ENCODE results near the gene AOPEP. TPM values are rescaled to one million over a fixed set of nuclear protein-coding genes. Genes with fewer than 3 reads are reported as not detected.

Gene AOPEP
- total and polyA plus RNA-seq, 2 donors (not counting 1 experiment from before 2014, with no cell fraction given): 66.1 to 94.1 TPM

DNA sequence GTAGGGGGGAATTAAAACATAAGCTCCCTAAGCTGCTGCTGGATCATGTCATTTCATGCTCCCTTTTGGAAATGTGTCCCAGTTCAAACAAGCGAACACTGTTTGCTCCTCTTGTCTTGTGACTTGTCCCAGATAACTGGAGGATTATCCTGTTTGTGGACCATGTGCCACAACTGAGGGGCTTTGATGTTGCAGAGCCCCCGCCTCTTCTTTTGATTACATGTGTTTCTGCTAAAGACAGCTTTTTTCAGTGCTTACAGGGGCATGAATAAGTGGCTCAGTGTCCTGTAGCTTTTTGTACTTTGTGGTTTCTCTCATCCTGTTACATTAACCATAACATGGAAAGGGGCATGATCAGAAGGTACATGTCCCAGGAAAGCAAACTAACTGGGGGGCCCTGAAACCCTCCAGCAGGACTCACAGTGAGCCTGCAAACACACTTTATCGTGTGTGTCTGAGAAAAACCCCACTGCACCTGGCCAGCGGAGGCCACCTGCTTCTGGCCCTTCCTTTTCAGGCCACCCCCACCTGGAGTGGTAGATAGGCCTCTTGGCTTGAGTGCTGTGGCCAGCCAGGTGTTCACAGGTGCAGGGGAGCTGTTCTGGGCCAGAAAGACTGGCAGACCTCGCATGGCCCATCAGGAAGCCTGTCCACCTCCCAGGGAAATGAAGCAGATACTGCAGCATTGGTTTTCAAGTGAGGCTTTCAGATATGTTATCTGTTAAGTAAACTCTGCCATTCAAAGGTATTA lies 305.4 kb downstream of the AOPEP start:
- no peak overlapping the region for H3K27ac ChIP-seq (ENCODE audit: insufficient read depth, low read length)

GRCh38 chr9:95032580-95033341 lies 306.3 kb downstream of the AOPEP start:
- no peak for DNase-seq (ENCODE audit: low read depth in 2 of 2)
- TF ChIP-seq, protein P1, sequence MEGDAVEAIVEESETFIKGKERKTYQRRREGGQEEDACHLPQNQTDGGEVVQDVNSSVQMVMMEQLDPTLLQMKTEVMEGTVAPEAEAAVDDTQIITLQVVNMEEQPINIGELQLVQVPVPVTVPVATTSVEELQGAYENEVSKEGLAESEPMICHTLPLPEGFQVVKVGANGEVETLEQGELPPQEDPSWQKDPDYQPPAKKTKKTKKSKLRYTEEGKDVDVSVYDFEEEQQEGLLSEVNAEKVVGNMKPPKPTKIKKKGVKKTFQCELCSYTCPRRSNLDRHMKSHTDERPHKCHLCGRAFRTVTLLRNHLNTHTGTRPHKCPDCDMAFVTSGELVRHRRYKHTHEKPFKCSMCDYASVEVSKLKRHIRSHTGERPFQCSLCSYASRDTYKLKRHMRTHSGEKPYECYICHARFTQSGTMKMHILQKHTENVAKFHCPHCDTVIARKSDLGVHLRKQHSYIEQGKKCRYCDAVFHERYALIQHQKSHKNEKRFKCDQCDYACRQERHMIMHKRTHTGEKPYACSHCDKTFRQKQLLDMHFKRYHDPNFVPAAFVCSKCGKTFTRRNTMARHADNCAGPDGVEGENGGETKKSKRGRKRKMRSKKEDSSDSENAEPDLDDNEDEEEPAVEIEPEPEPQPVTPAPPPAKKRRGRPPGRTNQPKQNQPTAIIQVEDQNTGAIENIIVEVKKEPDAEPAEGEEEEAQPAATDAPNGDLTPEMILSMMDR (conservative IDR thresholded peaks at IDR 0.05 in 1 of 2, IDR thresholded peaks at IDR 0.05 in 1 of 2; ENCODE audit: low read depth in 1 of 2, low read length in 2 of 2): no peak
- TF ChIP-seq EZH2 (IDR thresholded peaks at IDR 0.05; ENCODE audit: low read length, missing control alignments): no peak
- H3K9ac ChIP-seq (ENCODE audit: insufficient read depth, low read length): no peak overlapping the region
- no peaks in the 10 kb centered on the region for H3K9me3 ChIP-seq (ENCODE audit: control insufficient read depth, insufficient read depth, low read depth, low read length)
- H3K4me1 ChIP-seq (ENCODE audit: control insufficient read depth, extremely low read depth, insufficient read depth, low read length): peaks cover 10% of the 10 kb centered on the region
- H3K79me2 ChIP-seq (ENCODE audit: control insufficient read depth, insufficient read depth, low read length): peaks cover 76% of the 10 kb centered on the region
- H2AFZ ChIP-seq (ENCODE audit: low read length): no peak overlapping the region
- H4K20me1 ChIP-seq (ENCODE audit: control insufficient read depth, extremely low read depth, insufficient read depth, low read length): no peaks in the 10 kb centered on the region
- no peaks in the 10 kb centered on the region for H3K36me3 ChIP-seq (ENCODE audit: control insufficient read depth, insufficient read depth, low read length)
- H3K4me3 ChIP-seq (replicated peaks in 1 of 4; ENCODE audit: control extremely low read depth in 1 of 4, insufficient read depth in 1 of 4, low read depth in 3 of 4, low read length in 4 of 4): no peak overlapping the region
- no peak overlapping the region for H3K4me2 ChIP-seq (ENCODE audit: extremely low read depth, insufficient read depth, low read length)
- H3K27ac ChIP-seq (ENCODE audit: insufficient read depth, low read length): no peak overlapping the region
- no peaks in the 10 kb centered on the region for H3K27me3 ChIP-seq (ENCODE audit: control insufficient read depth, insufficient read depth, low read length)

More for the DNA sequence above, 305.4 kb downstream of the AOPEP start:
- TF ChIP-seq EZH2 (IDR thresholded peaks at IDR 0.05; ENCODE audit: low read length, missing control alignments): no peak
- TF ChIP-seq, protein P1 (conservative IDR thresholded peaks at IDR 0.05 in 1 of 2, IDR thresholded peaks at IDR 0.05 in 1 of 2; ENCODE audit: low read depth in 1 of 2, low read length in 2 of 2): no peak
- H3K79me2 ChIP-seq (ENCODE audit: control insufficient read depth, insufficient read depth, low read length): peaks cover 78% of the 10 kb centered on the region
- H3K4me3 ChIP-seq (replicated peaks in 1 of 4; ENCODE audit: control extremely low read depth in 1 of 4, insufficient read depth in 1 of 4, low read depth in 3 of 4, low read length in 4 of 4): no peak overlapping the region
- H2AFZ ChIP-seq (ENCODE audit: low read length): no peak overlapping the region
- H4K20me1 ChIP-seq (ENCODE audit: control insufficient read depth, extremely low read depth, insufficient read depth, low read length): no peaks in the 10 kb centered on the region
- H3K4me2 ChIP-seq (ENCODE audit: extremely low read depth, insufficient read depth, low read length): no peak overlapping the region
- DNase-seq (ENCODE audit: low read depth in 2 of 2): no peak
- H3K4me1 ChIP-seq (ENCODE audit: control insufficient read depth, extremely low read depth, insufficient read depth, low read length): peaks cover 10% of the 10 kb centered on the region
- no peaks in the 10 kb centered on the region for H3K9me3 ChIP-seq (ENCODE audit: control insufficient read depth, insufficient read depth, low read depth, low read length)
- H3K9ac ChIP-seq (ENCODE audit: insufficient read depth, low read length): no peak overlapping the region
- H3K36me3 ChIP-seq (ENCODE audit: control insufficient read depth, insufficient read depth, low read length): no peaks in the 10 kb centered on the region
- H3K27me3 ChIP-seq (ENCODE audit: control insufficient read depth, insufficient read depth, low read length): no peaks in the 10 kb centered on the region

GRCh38 chr9:95035846-95036245 lies 309.3 kb downstream of the AOPEP start:
- H3K9me3 ChIP-seq (ENCODE audit: control insufficient read depth, insufficient read depth, low read depth, low read length): no peaks in the 10 kb centered on the region
- DNase-seq (ENCODE audit: low read depth in 2 of 2): no peak

More at GRCh38 chr9:95035846-95036245, 309.3 kb downstream of the AOPEP start:
- Histone ChIP-seq H3K27me3 (ENCODE audit: control insufficient read depth, insufficient read depth, low read length) (no peaks in the 10 kb centered on the region), H3K4me1 (ENCODE audit: control insufficient read depth, extremely low read depth, insufficient read depth, low read length) (peaks cover 6% of the 10 kb centered on the region), H3K4me2 (ENCODE audit: extremely low read depth, insufficient read depth, low read length) (peak overlapping the region; percentile 36), H3K9ac (ENCODE audit: insufficient read depth, low read length) (no peak overlapping the region), H3K36me3 (ENCODE audit: control insufficient read depth, insufficient read depth, low read length) (no peaks in the 10 kb centered on the region), H2AFZ (ENCODE audit: low read length) (no peak overlapping the region), H3K79me2 (ENCODE audit: control insufficient read depth, insufficient read depth, low read length) (peaks cover 71% of the 10 kb centered on the region), H3K4me3 (replicated peaks in 1 of 4; ENCODE audit: control extremely low read depth in 1 of 4, insufficient read depth in 1 of 4, low read depth in 3 of 4, low read length in 4 of 4) (no peak overlapping the region), H4K20me1 (ENCODE audit: control insufficient read depth, extremely low read depth, insufficient read depth, low read length) (no peaks in the 10 kb centered on the region), H3K27ac (ENCODE audit: insufficient read depth, low read length) (no peak overlapping the region)
- TF ChIP-seq EZH2 (IDR thresholded peaks at IDR 0.05; ENCODE audit: low read length, missing control alignments): no peak
- TF ChIP-seq, protein P1 (conservative IDR thresholded peaks at IDR 0.05 in 1 of 2, IDR thresholded peaks at IDR 0.05 in 1 of 2; ENCODE audit: low read depth in 1 of 2, low read length in 2 of 2): no peak
